AG09309 (cell line): ENCODE measurements around the gene PHLDB1.

Experiments used
- DNase-seq: peaks from one replicate; pipeline ENCODE4 v3.0.0-alpha.2; 2010; ENCODE audit warnings: low read depth
- H3K4me3 ChIP-seq: 2 replicates; pipeline ENCODE4 v1.5.1; 2011; ENCODE audit warnings: mild to moderate bottlenecking, low read depth, low read length, moderate library complexity; ENCODE audit not compliant: control insufficient read depth
- TF ChIP-seq, protein P1 (sequence below): IDR thresholded peaks from 2 replicates; pipeline ENCODE4 v1.5.1; 2011; ENCODE audit warnings: mild to moderate bottlenecking, low read depth, low read length, inconsistent platforms; ENCODE audit not compliant: insufficient read depth, control insufficient read depth; ENCODE audit errors: missing control alignments

The PHLDB1 gene

DNA sequence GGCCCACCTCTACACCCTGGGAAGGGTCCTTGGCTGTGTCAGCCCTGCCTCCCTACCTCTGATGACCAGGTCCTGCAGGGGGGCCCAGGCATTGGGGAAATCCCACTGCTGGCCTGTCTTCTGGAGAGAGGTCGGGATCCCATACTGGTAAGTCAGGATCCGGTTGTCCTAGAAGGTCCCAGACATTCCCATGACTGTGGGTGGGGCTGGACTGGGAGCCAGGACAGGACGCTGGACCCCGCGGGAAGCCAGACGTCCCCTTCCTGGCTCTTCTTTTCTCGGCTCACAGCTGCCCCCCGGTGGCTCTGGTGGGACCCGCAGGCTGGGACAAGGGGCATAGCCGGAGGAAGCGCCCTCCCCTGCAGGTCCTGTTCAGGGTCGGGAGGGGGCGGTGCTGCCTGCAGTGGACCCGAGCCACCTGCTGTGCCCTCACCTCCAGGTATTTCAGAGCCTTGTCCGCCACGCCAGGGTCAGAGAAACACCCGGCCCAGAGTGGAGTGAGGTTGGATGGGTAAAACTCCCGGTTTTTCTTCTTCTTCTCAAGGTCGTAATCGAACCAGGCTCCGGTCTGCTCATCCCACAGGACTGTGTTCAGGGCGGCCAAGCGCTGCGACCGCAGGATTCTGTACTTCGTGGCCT is 52.0 kb downstream of the PHLDB1 start:
- no peak overlapping the region for H3K4me3 ChIP-seq
- peak; percentile 17 for DNase-seq
- TF ChIP-seq, protein P1, sequence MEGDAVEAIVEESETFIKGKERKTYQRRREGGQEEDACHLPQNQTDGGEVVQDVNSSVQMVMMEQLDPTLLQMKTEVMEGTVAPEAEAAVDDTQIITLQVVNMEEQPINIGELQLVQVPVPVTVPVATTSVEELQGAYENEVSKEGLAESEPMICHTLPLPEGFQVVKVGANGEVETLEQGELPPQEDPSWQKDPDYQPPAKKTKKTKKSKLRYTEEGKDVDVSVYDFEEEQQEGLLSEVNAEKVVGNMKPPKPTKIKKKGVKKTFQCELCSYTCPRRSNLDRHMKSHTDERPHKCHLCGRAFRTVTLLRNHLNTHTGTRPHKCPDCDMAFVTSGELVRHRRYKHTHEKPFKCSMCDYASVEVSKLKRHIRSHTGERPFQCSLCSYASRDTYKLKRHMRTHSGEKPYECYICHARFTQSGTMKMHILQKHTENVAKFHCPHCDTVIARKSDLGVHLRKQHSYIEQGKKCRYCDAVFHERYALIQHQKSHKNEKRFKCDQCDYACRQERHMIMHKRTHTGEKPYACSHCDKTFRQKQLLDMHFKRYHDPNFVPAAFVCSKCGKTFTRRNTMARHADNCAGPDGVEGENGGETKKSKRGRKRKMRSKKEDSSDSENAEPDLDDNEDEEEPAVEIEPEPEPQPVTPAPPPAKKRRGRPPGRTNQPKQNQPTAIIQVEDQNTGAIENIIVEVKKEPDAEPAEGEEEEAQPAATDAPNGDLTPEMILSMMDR = peak; percentile 94

DNA sequence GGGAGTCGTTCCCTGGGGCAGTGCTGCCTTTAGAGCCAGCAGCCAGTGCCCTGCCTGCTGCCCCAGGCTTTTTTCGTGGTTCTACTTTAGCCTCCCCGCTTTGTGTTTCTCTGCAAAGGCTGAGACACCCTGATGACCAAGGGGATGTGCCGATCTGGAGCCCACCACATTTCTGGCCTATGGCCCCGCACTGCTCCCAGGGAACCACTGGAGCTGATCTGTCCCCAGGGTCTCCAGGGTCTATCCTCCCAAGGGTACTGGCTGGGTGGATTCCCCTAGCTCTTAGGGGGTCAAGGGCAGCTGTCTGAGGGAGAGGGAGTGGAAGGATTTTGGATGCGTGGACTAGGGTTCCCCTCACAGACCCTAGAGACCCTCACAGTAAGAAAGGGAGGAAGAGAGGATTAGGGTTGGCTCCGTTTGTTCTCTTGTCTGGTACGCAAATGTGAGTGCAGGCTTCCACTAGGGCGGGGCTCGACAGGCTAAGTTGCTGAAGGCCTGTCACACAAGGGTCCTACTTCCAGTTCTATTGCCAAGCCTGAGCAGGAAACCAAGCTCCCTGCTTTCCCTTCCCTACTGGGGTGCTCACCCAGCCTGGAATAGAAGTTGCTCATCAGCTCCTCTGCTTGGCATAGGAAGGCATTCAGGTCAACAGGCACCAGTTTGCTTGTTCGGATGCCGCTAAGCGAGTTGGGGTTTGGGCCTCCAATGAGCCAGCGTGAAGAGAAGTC is 52.7 kb downstream of the PHLDB1 start:
- DNase-seq = no peak
- H3K4me3 ChIP-seq = no peak overlapping the region
- TF ChIP-seq, protein P1 = no peak

DNA sequence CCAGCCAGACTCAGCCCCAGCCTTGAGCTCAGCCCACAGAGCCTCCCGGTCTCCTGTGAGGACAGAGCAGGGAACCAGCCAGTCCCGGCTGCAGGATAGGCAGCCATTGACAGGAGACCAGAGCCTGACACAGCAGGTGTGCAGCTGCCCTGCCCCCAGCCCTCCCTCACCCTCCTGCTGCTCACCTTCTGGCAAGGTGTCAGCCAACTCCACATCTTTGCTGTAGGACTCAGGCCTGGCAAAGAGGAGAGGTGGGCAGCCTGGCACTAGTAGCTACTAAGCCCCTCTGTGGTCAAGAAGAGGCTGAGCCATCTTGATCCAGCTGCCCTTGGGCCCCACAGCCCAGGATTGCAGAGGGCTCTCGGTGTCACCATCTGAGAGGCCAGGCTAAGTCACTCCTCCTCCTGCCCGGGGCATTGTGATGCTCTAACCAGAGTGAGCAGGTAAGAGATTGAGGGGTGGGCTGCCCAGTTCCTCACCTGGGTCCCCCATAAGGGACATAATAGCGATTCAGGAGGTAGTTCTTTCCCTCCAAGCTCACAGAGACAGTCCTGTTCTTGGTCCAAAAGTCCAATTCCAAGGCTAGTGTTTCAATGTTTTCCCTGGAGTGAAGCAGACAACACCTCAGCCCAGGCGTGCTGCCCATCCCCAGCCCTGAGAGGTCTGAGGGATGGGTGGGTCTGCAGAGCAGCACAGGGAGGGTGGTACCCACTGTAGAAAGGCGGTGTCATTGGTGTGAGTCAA is 53.4 kb downstream of the PHLDB1 start:
- no peak overlapping the region for H3K4me3 ChIP-seq
- TF ChIP-seq, protein P1 = no peak
- no peak for DNase-seq

DNA sequence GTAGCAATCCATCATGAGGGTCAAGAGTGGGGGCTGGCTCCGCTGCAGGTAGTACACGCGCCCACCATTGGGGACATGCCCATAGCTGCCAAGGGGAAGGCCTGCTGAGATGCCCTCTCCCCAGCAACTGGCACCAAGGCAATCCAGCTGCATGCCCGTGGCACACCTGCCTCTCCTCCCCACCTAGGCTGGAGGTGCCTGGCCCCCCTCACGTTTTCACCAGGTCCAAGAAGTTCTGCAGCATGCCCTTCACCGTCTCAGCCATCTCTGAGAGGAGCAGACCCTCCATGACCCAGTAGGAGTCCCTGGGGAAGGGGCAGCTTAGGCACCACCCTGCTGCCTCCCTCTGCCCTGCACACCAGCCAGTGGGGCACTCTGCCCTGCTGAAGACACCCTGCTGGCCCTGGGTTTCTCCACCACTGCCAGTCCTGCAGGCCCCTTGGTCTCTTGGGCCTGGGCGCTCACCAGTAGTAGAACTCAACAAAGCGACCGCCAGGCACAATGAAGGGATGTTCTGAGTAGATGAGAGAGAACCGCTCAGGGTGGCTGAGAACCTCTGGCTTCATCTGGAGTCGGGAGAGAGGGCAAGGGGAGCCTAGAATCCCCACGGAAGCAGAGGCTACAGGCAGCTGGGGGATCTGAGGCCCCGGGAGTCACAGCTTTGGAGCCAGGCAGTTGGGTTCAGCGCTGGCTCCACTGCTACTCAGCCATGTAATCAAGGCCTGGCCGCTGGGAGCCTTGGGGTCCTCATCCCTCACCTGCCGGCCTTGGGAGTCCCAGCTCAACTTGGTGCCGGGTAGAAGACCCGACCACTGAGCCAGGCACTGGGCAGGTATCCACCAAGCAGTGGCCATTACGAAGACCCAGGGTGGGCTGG is 54.2 kb downstream of the PHLDB1 start:
- no peak for DNase-seq
- TF ChIP-seq, protein P1 = no peak
- H3K4me3 ChIP-seq = no peak overlapping the region

DNA sequence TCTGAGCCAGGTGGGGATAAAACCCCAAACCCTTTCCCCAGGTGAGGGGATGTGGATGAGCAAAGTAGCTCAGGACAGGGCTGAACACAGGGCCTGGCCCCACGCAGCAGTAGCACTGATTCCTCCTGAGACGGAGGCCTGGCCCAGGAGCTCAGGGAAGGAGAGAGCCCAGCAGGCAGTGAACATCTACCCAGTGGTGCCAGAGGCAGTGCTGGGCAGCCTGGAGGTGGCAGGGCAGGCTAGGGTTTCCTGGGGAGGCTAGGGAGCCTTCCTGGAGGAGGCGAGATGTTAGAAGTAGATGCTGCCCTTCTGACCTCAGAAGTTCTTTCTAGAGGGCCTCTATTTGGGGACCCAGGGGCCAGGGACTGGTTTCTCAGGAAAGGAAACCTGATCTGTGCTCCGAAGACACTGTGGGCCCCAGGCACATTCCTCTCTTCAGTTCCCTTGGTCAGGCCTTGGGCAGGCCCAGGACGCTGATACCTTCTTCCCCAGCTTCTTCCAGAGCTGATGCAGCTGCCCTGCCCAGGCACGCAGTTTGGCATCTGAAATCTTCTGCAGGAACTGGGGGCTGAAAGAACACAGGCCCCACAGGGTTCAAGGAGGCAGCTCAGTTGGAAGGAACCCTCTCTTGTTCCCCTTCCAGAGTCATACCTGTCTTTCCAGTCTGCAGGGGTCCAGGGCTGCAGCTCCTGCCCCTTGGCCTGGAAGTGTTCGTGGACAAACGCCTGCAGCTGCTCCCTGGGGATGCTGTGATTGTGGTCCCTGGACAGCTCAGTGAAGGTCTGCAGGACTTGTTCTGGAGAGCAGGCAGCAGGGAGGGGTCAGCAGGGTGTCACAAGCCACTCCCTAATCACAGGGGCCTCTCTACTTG is 55.2 kb downstream of the PHLDB1 start:
- TF ChIP-seq, protein P1 = no peak
- H3K4me3 ChIP-seq = no peak overlapping the region
- no peak for DNase-seq

DNA sequence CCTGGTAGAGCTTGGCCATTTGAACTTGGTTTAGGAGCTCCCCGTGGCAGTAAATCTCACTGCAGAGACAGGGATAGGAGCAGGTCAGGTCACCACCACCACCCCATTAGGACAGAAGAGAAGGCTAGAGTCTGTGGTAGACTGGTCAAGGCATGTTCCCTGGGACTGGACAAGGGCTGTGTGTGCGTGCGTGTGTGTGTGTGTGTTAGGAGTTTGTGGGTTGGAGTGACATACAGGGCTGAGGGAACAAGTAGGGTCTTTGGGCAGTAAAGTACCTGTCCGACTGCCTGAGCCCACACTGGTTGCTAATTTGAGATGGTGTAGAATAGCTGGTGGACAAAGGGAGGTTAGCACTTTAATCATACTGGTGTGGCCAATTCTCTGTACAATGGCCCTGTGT is 56.0 kb downstream of the PHLDB1 start:
- TF ChIP-seq, protein P1 = no peak

More for the DNA sequence above, 56.0 kb downstream of the PHLDB1 start:
- no peak for DNase-seq
- no peak overlapping the region for H3K4me3 ChIP-seq
